GM21423 (cell line): ENCODE measurements around the gene TAL1.

Source experiments
- ATAC-seq: cut with Tn5 transposase; IDR thresholded peaks from one replicate; pipeline ENCODE4 v1.9.1; 2021; ENCODE audit warnings: mild to moderate bottlenecking, moderate library complexity; ENCODE audit not compliant: unreplicated experiment

The TAL1 gene

DNA sequence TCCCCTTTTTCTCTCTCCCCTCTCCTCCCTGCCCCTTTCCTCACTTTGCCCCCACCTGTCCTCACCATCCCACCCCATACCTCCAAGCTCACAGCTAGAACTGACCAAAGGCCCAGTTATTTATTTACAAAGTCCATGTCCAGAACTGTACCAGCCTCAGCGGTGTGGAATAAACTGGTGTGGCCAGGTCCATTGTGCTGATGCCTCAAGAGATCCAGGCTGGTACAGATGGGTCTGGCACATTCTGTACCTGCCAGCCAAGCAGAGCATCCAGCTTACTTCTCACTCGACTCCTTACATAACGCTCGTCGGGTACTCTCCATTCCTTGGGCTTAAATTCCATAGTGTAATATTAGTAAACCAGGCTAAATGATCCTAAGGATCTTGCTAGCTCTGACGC is 54.0 kb downstream of the TAL1 start:
- ATAC-seq, result no peak

DNA sequence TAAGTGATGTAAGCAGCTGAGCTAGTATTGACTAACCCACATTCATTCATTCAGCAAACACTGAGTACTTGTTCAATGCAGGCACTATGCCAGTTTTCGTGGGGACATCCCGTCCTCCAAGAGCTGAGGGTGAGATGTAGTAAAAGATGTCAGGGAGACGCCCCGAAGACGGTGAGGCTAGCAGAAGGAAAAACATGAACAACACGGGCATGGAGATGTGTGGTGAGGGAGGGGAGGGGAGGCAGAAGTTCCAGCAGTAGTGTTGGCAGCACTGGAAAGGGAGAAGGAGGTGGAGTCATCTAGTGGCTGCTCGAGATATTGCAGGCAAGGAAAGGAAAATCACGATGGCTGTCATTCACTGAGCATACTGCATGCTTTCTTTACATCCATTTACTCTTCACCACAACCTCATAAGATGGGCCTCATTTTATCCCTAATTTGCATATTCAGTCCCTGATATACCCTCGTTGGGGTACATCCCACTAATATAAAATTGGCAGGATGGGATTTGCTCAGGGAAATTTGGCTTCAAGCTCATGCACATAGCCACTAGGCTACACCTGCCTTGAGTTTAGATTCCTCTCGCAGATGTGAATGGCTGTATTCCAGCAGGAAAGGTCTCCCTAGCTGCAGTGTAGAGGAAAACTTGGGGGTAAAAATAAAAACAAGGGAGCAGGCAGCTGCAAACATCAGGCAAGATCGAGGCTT is 56.6 kb downstream of the TAL1 start:
- peak; percentile 43 for ATAC-seq

DNA sequence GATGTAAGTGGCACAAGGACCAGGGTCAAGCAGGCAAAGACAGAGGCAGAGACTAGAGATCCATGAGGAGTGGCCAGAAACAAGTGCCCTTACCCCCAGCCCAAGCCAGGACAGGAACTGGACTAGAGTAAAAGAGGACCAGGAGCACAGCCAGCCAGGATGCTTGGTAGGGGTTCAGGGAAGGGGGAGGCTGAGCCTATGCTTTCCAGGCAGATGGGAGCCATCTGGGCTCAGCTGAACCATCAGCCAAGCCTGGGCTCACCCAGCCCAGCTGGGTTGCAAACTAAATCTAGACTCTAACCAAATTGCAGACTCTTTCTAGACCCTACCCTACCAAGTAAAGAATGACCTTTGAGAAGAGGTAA is 57.4 kb downstream of the TAL1 start:
- ATAC-seq, result no peak

DNA sequence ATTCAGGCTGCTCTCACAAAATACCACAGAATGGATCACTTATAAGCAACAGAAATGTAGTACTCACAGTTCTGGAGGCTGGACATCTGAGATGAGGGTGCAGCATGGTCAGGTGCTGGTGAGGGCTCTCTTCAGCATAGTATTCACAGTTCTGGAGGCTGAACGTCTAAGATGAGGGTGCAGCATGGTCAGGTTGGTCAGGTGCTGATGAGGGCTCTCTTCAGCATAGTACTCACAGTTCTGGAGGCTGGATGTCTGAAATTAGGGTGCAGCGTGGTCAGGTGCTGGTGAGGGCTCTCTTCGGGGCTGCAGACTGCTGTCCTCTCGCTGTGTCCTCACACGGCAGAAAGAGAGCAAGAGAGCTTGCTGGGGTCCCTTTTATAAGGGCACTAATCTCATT is 59.2 kb downstream of the TAL1 start:
- ATAC-seq, result no peak
